HG03045 (cell line): Measurements from ENCODE around the gene FGD4.
"Not testable (repeated sequence)": the region's sequence is repeated elsewhere in the genome, so short reads cannot be mapped to it uniquely, and the experiment has no call there.

ENCODE experiments used
- ATAC-seq: cut with Tn5 transposase; IDR thresholded peaks from one replicate; pipeline ENCODE4 v1.9.1; 2021; ENCODE audit warnings: mild to moderate bottlenecking, moderate library complexity; ENCODE audit not compliant: unreplicated experiment

Gene FGD4

GRCh38 chr12:32548691-32549281 is 149.4 kb downstream of the FGD4 start:
- no peak for ATAC-seq

- ATAC-seq: no peak
Observed at GRCh38 chr12:32549675-32550079, 150.3 kb downstream of the FGD4 start.

DNA sequence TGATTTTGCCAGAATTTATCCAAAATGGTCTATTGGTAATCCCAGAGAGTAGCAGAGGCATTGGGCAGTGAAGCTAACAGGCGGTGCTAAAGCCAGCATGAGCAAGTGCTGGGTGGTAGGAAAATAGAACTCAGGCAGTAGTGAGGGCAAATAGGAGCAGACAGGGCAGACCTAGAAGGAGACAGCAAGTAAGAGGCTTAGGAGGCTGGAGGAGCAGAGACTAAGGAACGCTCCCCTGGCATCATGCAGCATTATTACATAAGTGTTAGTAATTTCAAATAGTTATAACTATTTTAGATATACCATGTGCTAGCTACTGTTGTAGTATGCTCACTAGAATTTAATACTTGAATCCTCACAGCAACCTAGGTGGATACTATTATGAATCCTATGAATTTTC is 151.7 kb downstream of the FGD4 start:
- no peak for ATAC-seq

- ATAC-seq: peak; percentile 97
Observed at GRCh38 chr12:32558903-32559302, 159.5 kb downstream of the FGD4 start.

DNA sequence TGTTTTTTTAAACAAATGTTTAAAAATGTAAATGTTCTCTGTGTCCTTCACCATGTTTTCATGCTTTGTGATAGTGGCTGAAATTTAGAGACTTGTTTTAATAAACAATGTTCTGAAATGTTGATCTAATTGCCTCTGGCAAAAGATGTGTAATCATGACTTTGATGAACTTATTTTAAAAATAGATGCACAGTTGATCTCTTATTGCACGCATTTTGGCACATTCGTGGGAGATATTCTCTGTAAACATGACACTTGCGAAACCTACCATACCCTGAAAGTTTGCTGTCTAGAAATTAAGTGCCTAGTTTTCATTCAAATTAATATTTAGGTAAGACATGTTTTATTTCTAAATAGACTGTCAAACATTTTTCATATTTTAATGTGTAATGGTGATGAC is 160.1 kb downstream of the FGD4 start:
- no peak for ATAC-seq

DNA sequence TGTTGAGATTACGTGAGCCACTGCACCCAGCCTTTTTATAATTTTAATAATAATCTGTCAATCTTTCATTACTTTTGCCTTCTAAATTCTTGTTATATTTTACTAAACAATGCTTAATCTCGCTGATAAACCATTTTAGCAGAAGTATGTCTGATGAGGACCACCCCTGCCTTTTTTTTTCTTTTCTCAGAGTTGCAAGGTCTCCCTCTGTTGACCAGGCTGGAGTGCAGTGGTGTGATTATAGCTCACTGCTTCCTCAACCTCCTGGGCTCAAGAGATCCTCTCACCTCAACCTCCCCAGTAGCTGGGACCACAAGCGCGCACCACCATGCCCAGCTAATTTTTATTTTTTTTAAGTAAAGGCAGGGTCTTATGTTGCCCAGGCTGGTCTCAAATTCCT is 161.2 kb downstream of the FGD4 start:
- no peak for ATAC-seq

GRCh38 chr12:32561931-32562341 is 162.6 kb downstream of the FGD4 start:
- ATAC-seq: no peak

DNA sequence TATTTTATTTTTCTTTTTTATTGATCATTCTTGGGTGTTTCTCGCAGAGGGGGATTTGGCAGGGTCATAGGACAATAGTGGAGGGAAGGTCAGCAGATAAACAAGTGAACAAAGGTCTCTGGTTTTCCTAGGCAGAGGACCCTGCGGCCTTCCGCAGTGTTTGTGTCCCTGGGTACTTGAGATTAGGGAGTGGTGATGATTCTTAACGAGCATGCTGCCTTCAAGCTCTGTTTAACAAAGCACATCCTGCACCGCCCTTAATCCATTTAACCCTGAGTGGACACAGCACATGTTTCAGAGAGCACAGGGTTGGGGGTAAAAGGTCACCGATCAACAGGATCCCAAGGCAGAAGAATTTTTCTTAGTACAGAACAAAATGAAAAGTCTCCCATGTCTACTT is 163.1 kb downstream of the FGD4 start:
- not testable (repeated sequence) for ATAC-seq

DNA sequence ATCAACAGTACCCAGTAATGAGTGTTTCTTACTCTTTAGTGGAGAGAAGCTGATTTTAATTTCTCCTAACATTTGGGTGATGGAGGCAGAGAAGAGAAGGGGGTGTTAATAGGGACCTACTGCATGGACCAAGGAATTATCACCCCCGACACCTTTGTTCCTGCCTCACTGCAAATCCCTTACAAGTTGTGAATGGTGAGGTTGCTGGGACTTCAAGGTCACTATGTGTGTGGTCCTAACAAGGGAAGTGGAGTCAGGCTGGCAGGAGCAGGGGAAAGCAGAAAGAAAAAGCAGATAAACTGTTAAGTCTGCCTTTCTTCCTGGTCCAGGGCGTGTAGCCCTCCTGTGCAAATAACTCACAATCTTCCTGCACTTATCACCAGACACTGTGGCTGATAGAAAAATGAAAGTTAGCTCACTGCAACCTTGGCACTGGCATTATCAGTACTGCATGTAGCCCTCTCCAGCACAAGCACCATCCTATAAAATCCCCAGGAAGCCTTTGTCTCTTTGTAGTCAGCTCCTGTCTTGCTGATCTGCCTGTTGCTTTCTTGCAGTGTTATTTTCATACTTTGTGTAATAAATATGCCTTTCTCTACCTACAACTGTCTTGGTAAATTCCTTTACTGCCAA is 167.4 kb downstream of the FGD4 start:
- no peak for ATAC-seq

GRCh38 chr12:32567296-32567674 is 167.9 kb downstream of the FGD4 start:
- no peak for ATAC-seq

DNA sequence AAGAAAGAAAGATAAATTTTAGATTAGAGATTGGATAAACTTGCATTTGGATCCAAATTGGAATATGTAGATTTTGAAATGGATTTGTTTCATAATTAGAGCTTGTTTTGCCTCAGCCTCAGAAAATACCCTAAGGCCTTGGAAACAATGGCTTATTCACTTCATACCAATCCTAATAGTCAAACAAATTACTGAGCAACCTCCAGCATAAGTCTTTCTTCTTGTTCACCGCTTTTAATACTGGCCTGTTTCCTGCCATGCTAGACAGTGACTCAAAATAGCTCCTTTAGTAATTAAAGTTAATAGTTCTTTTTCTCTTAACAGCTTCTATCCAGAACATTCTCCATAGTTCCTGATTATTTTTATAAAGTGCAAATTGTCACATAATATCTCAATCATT is 168.9 kb downstream of the FGD4 start:
- ATAC-seq: no peak

GRCh38 chr12:32569259-32569658 is 169.9 kb downstream of the FGD4 start:
- ATAC-seq: no peak

DNA sequence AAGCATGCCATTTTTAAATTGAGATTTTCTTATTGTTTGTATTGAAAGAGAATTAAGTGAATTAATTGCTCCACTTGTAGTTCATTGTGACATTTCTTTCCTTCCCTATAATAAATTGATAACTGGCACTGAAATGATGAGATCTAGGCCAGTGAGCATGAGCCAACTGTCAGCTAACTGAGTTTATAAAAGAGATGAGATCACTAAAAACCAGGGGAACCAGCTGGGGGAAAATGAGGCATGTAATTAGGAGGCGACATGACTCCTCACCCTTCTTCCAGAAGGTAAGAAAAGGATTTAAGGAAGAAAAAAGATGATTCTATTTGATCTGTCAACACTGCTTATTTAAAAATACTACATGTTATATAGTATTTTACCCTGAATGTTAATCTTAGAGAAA is 175.2 kb downstream of the FGD4 start:
- no peak for ATAC-seq

DNA sequence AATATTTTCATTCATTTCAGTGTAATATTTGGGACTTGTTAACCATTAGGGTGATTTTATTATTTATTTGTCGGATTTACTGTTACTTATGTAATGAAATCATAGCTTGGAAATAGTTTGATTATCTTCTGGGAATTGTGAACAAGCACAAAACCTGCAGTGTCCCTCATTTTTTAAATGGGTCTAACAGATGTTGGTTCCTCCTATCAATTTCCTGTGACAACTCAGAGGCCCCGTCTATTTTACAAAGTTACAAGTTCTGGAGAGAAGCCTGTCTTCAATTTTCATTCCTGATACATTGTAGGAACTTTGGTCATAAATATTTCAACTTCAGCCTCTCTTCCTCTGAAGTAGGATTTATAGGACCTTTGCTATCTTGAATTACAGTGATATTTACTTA is 178.0 kb downstream of the FGD4 start:
- ATAC-seq: no peak

GRCh38 chr12:32583534-32583933 is 184.2 kb downstream of the FGD4 start:
- no peak for ATAC-seq

- ATAC-seq: no peak
Observed at GRCh38 chr12:32585680-32586079, 186.3 kb downstream of the FGD4 start.

DNA sequence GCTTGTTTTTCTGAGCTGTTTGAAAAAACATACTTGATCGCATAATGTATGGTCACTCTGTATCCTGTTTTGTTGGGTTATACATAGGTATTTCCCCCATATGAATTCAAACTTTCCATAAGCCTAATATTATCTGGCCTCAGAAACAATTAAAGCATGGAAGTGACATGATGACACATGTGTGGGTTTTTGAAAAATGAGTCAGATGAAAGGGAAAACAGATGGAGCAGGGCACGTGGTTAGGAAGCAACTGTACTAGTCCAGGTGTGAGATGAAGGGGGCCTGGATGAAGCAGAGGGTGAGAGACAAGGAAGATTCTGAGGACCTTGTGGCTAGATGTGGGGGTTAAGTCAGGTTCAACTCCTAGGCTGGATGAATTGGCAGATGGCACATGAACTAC is 187.0 kb downstream of the FGD4 start:
- ATAC-seq: no peak

DNA sequence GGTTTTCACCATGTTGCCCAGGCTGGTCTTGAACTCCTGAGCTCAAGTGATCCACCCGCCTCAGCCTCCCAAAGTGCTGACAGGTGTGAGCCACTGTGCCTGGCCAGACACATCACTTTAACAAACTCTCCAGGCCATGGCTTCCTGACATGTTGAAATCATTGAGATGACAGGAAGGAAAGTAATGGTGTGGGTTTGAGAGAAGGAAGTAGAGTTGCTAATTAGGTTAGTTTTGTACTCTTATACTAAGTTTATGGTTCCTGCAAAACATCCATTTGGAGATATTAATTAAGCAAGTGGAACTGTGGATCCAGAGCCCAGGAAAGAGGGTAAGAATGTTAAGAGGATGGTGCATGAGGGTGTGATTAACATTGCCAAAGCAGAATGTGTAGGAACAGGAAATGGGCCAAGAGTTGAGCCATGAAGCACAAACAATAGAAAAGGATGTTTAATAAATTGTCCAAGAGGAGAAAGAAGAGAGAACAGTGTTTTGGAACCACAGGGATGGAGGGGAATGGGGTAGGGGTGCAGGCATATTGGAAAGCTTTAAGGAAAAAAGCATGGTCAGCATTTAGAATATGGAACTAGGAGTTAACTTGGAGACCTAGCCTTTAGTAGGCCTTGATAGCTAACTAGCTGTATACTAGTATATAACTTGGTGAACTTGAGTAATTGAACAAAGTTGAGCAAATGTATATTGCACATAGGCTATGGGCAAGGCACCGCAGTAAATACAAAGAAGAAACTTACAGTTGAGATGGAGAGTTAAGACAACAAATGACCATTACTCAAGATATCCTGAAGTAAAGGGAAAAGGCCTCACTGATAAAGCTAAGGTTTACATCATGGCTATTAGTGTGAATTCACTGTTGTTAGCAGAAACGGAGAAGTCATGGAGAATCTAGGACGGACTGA is 188.5 kb downstream of the FGD4 start:
- no peak for ATAC-seq

DNA sequence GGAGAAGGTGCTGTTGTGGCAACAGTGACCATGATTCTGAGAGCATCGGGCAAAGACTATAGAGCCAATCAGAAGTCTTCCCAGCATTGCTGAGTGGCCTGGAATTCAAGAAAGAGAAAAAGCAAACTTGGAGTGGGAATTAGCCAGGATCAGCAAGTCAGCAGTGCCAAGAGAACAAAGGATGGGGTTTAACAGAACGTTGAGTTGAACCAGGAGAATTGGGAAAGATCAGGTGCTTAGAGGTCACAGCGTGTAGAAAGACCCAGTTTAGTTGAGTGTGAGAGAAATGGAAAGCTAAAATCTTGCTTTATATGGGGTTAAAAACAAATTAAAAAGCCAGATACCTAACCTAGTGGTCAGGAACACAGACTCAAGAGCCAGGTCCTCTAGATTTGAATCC is 189.2 kb downstream of the FGD4 start:
- no peak for ATAC-seq

DNA sequence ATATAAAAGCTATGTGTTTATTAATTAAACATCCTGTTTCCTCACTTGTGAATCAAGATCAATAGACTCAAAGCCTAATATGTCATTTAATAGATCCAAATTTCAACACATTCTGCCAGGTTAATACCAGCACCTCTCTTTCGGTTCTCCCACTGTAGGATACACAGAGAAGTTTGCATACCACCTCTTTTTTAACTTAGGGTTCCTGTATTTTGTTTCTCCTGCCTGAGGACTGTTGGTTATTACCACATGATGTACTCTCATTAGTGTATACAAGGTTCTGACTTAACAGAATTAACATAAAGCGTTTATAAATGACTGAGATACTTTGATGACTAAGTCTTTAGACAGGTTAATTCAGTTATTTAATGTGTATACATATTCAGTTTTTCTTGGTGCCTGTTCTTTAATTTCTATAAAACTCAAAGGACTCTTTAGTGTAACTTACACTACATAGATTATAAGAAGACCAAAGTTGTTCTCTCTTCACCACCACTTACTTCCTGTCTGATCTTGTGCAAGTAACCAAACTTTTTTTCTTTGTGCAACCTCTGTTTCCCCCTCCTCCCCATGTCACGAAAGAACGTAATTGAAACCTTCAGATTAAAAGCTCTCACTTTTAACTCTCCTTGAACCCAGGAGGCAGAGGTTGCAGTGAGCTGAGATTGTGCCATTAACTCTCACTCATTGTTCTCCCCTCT is 190.0 kb downstream of the FGD4 start:
- ATAC-seq: no peak

DNA sequence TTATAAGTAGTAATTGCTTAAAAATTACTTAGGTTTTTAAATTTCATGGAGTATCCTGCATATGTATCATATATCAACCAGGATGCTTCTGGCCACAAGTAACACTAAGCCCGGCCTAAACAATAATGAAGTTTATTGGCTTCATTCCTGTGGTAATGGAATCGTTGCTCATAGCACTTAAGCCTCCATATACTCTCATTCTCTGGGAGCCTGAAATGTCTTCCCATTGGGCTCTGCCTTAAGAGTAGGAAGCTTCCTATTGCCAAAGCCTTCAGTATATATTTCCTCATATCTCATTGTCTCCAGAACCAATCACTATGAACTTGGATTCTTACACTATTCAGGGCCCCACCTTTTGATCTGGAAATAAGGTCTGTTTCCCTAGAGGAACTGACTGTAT is 195.9 kb downstream of the FGD4 start:
- ATAC-seq: no peak
